HG02852 (cell line): ENCODE data around the gene EXTL1.

Experiments used
- ATAC-seq: cut with Tn5 transposase; IDR thresholded peaks from one replicate; pipeline ENCODE4 v1.9.1; 2021; ENCODE audit warnings: mild to moderate bottlenecking, moderate library complexity; ENCODE audit not compliant: unreplicated experiment

The EXTL1 gene

GRCh38 chr1:26041978-26042377, 20.4 kb downstream of the EXTL1 start:
- no peak for ATAC-seq

GRCh38 chr1:26043765-26044164, 22.2 kb downstream of the EXTL1 start:
- no peak for ATAC-seq

GRCh38 chr1:26044414-26044813, 22.8 kb downstream of the EXTL1 start:
- no peak for ATAC-seq

GRCh38 chr1:26044971-26045721, 23.6 kb downstream of the EXTL1 start:
- ATAC-seq, result no peak

- ATAC-seq, result no peak
Measured at GRCh38 chr1:26045722-26046245, 24.2 kb downstream of the EXTL1 start, which contains the start of gene SLC30A2. SLC30A2 (minus strand) TSS chr1:26046118; CDS start chr1:26045896, 222 bp downstream.

GRCh38 chr1:26046246-26047095, 24.9 kb downstream of the EXTL1 start:
- ATAC-seq, result no peak

GRCh38 chr1:26047278-26047874, 25.8 kb downstream of the EXTL1 start:
- no peak for ATAC-seq

- no peak for ATAC-seq
Measured at GRCh38 chr1:26049531-26050247, 28.1 kb downstream of the EXTL1 start.

- ATAC-seq, result no peak
Measured at GRCh38 chr1:26050248-26050640, 28.7 kb downstream of the EXTL1 start.

- ATAC-seq, result no peak
Measured at GRCh38 chr1:26053718-26054560, 32.4 kb downstream of the EXTL1 start.

GRCh38 chr1:26055041-26055440, 33.5 kb downstream of the EXTL1 start:
- no peak for ATAC-seq

- ATAC-seq, result no peak
Measured at GRCh38 chr1:26057189-26057588, 35.6 kb downstream of the EXTL1 start.

GRCh38 chr1:26058052-26058595, 36.5 kb downstream of the EXTL1 start:
- no peak for ATAC-seq

GRCh38 chr1:26059906-26060305, 38.3 kb downstream of the EXTL1 start:
- ATAC-seq, result no peak

- ATAC-seq, result no peak
Measured at GRCh38 chr1:26060832-26061574, 39.4 kb downstream of the EXTL1 start.

GRCh38 chr1:26064553-26064952, 43.0 kb downstream of the EXTL1 start:
- no peak for ATAC-seq

GRCh38 chr1:26066160-26066559, 44.6 kb downstream of the EXTL1 start:
- ATAC-seq, result no peak

GRCh38 chr1:26066857-26067256, 45.3 kb downstream of the EXTL1 start:
- ATAC-seq, result no peak

- no peak for ATAC-seq
Measured at GRCh38 chr1:26067432-26067911, 45.9 kb downstream of the EXTL1 start, which contains the start of gene TRIM63. TRIM63 (minus strand) TSS chr1:26067630; CDS start chr1:26067494, 136 bp downstream.
